Smooth muscle cell (in vitro differentiated cells): ENCODE data around the gene COP1. TPM values are rescaled to one million over a fixed set of nuclear protein-coding genes. Genes with fewer than 3 reads are reported as not detected.

Source experiments
- DNase-seq: peaks from one replicate; lab custom pipeline; 2025; ENCODE audit not compliant: unreplicated experiment; lab: John Stamatoyannopoulos, UW
- H2AFZ ChIP-seq: fragments of 200-600 bp; sonication (generic); 2 replicates; pipeline ENCODE4 v1.6.0; 2016; ENCODE audit warnings: antibody characterized with exemption, low read depth, mild to moderate bottlenecking
- H3F3A ChIP-seq: fragments of 200-600 bp; sonication (generic); 2 replicates; pipeline ENCODE4 v1.6.0; 2017; ENCODE audit warnings: antibody characterized with exemption, low read depth
- H3K27ac ChIP-seq: fragments of 200-600 bp; sonication (generic); 2 replicates; pipeline ENCODE4 v1.5.1; 2016; ENCODE audit warnings: low read depth, mild to moderate bottlenecking
- H3K27me3 ChIP-seq: fragments of 200-600 bp; sonication (generic); 2 replicates; pipeline ENCODE4 v1.6.1; 2016; ENCODE audit warnings: low read depth, mild to moderate bottlenecking
- H3K36me3 ChIP-seq: fragments of 200-600 bp; sonication (generic); 2 replicates; pipeline ENCODE4 v1.5.1; 2016; ENCODE audit warnings: low read depth
- H3K4me1 ChIP-seq: fragments of 200-600 bp; sonication (generic); 2 replicates; pipeline ENCODE4 v1.5.1; 2016; ENCODE audit warnings: low read depth
- H3K4me2 ChIP-seq: fragments of 200-600 bp; sonication (generic); 2 replicates; pipeline ENCODE4 v1.6.0; 2016; ENCODE audit warnings: mild to moderate bottlenecking
- H3K4me3 ChIP-seq: fragments of 200-600 bp; sonication (generic); 2 replicates; pipeline ENCODE4 v1.5.1; 2016; ENCODE audit warnings: mild to moderate bottlenecking
- H3K79me2 ChIP-seq: fragments of 200-600 bp; sonication (generic); 2 replicates; pipeline ENCODE4 v1.6.0; 2016; ENCODE audit warnings: low read depth, mild to moderate bottlenecking
- H3K9ac ChIP-seq: fragments of 200-600 bp; sonication (generic); 2 replicates; pipeline ENCODE4 v1.6.0; 2016; ENCODE audit warnings: low read depth
- H3K9me3 ChIP-seq: fragments of 200-600 bp; sonication (generic); replicated peaks from 2 replicates; pipeline ENCODE4 v1.5.1; 2016; ENCODE audit warnings: low read depth
- H4K20me1 ChIP-seq: fragments of 200-600 bp; sonication (generic); 2 replicates; pipeline ENCODE4 v1.6.0; 2016; ENCODE audit warnings: low read depth
- WGBS: methylation state at CpG from one replicate; pipeline ENCODE4 v1.1.7; 2016; ENCODE audit warnings: low lambda C conversion rate; 5-methylcytosine and 5-hydroxymethylcytosine counted together
- polyA plus RNA-seq: library from polyadenylated mRNA; unstranded; fragments of >200 nt; fragmentation: Nextera tagmentation; extraction: Ambion mirVana; gene quantifications from 2 replicates; pipeline ENCODE4 v1.2.1, GENCODE V29; 2016
- total RNA-seq: library from RNA; depleted of rRNA; stranded (reverse); fragments of >200 nt; gene quantifications from 2 replicates; pipeline ENCODE4 v1.2.3, GENCODE V29; 2014
- TF ChIP-seq, protein P1 (sequence below): fragments of 200-600 bp; sonication (generic); IDR thresholded peaks from 2 replicates; pipeline ENCODE4 v1.5.1; 2017; ENCODE audit warnings: borderline replicate concordance, mild to moderate bottlenecking, antibody characterized with exemption; ENCODE audit not compliant: insufficient read depth, poor library complexity, severe bottlenecking

The COP1 gene
- total and polyA plus RNA-seq, 2 experiments from 2014 or later, result 44.8 to 68.2 TPM

DNA sequence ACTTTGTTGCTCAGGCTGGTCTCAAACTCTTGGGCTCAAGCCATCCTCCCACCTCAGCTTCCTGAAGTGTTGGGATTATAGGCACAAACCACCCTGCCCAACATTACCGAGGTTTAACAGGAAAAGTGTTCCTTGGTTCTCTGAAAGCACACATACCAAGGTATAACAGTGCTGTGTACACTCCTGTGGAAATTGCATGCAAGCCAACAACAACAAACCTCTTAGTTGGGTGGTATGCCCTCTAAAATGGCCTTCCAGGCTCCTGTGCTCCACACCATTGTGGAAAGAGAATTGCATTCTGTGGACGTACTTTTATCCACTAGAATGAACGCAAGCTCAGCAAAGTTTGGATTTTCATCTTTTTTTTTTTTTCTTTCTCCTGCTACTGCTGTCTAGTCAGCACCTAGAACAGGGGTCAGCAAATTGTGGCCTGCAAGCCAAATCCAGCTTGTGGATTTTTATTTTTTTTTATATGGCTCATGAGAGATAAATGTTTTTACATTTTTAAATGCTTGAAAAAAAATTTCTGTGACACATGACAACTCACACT, 271.4 kb downstream of the COP1 start:
- DNase-seq, result no peak
- no peaks in the 10 kb centered on the region for H3K9me3 ChIP-seq
- no peaks in the 10 kb centered on the region for H3K4me1 ChIP-seq
- H3K4me2 ChIP-seq, result no peak overlapping the region
- no peaks in the 10 kb centered on the region for H3K79me2 ChIP-seq
- no peaks in the 10 kb centered on the region for H3K36me3 ChIP-seq
- H4K20me1 ChIP-seq, result no peaks in the 10 kb centered on the region
- H3K27ac ChIP-seq, result no peak overlapping the region
- no peaks in the 10 kb centered on the region for H3F3A ChIP-seq
- TF ChIP-seq, protein P1, sequence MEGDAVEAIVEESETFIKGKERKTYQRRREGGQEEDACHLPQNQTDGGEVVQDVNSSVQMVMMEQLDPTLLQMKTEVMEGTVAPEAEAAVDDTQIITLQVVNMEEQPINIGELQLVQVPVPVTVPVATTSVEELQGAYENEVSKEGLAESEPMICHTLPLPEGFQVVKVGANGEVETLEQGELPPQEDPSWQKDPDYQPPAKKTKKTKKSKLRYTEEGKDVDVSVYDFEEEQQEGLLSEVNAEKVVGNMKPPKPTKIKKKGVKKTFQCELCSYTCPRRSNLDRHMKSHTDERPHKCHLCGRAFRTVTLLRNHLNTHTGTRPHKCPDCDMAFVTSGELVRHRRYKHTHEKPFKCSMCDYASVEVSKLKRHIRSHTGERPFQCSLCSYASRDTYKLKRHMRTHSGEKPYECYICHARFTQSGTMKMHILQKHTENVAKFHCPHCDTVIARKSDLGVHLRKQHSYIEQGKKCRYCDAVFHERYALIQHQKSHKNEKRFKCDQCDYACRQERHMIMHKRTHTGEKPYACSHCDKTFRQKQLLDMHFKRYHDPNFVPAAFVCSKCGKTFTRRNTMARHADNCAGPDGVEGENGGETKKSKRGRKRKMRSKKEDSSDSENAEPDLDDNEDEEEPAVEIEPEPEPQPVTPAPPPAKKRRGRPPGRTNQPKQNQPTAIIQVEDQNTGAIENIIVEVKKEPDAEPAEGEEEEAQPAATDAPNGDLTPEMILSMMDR, result no peak
- no peak overlapping the region for H3K9ac ChIP-seq
- H3K4me3 ChIP-seq, result no peak overlapping the region
- no peak overlapping the region for H2AFZ ChIP-seq
- 61% methylated on average over 3 of the region's 3 CpGs for WGBS
- H3K27me3 ChIP-seq, result no peaks in the 10 kb centered on the region

DNA sequence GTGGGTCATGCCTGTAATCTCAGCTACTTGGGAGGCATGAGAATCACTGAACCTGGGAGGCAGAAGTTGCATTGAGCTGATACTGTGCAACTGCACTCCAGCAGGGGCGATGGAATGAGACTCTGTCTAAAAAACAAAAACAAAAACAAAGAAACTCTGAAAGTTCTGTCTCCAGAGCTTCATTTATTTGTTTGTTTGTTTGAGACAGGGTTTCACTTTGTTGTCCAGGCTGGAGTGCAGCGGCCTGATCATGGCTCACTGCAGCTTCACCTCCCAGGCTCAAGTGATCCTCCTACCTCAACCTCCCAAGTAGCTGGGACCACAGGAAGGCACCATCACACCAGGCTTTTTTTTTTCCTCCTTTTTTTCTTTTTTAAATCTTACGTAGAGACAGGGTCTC, 271.9 kb downstream of the COP1 start:
- WGBS, result 95% methylated on average over 3 of the region's 3 CpGs
- no peaks in the 10 kb centered on the region for H3K79me2 ChIP-seq

DNA sequence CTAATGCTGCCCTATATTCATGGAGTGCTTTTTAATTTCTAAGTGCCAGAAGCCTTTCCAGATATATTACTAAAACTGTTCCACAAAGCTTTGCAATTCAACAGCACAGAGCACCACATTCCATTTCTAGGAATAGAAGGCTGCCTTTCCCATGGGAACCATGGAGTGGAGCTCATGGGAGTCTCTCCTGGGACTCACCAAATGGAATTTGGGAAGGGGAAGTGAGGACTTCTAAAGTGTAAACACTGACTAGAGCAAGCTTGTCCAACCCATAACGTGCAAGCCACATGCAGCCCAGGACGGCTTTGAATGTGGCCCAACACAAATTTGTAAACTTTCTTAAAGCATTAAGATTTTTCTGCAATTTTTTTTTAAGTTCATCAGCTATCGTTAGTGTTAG, 273.3 kb downstream of the COP1 start:
- Histone ChIP-seq H3K79me2 (no peaks in the 10 kb centered on the region), H3F3A (no peaks in the 10 kb centered on the region), H3K9me3 (no peaks in the 10 kb centered on the region), H3K4me1 (no peaks in the 10 kb centered on the region), H3K4me2 (no peak overlapping the region), H3K27me3 (no peaks in the 10 kb centered on the region), H4K20me1 (no peaks in the 10 kb centered on the region), H3K36me3 (no peaks in the 10 kb centered on the region), H3K9ac (no peak overlapping the region), H3K4me3 (no peak overlapping the region), H3K27ac (no peak overlapping the region), H2AFZ (no peak overlapping the region)
- TF ChIP-seq, protein P1, result no peak
- DNase-seq, result no peak
- WGBS, result 84% methylated on average over 3 of the region's 3 CpGs

More for the DNA sequence above, 271.9 kb downstream of the COP1 start:
- Histone ChIP-seq H4K20me1 (no peaks in the 10 kb centered on the region), H3K4me2 (no peak overlapping the region), H3K27ac (no peak overlapping the region), H3K27me3 (no peaks in the 10 kb centered on the region), H3K9me3 (no peaks in the 10 kb centered on the region), H3K4me1 (no peaks in the 10 kb centered on the region), H3F3A (no peaks in the 10 kb centered on the region), H3K36me3 (no peaks in the 10 kb centered on the region), H3K9ac (no peak overlapping the region), H3K4me3 (no peak overlapping the region), H2AFZ (no peak overlapping the region)
- no peak for DNase-seq
- TF ChIP-seq, protein P1, result no peak

DNA sequence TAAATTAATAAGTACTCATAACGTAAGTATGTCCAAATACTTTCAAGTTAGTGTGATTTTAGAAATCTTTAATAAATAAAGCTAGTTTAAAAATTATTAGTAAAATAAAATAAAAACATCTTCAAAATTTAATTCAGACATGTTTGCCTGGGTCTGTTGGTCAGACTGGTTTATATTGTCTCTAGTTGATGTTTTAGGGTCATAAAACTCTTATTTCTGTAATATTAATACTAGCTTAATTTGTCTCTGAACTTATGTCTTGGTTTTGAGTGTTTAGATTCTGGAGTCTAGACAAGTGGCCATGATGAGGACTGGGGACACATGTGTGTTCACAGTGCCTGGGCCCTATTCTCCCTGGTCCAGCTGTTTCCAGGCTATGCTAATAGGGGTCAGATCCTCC, 279.1 kb downstream of the COP1 start:
- H3K4me1 ChIP-seq, result no peaks in the 10 kb centered on the region
- no peak overlapping the region for H3K4me3 ChIP-seq
- no peaks in the 10 kb centered on the region for H4K20me1 ChIP-seq
- H3K9ac ChIP-seq, result no peak overlapping the region
- H2AFZ ChIP-seq, result no peak overlapping the region
- H3K9me3 ChIP-seq, result no peaks in the 10 kb centered on the region
- H3K4me2 ChIP-seq, result no peak overlapping the region
- no peaks in the 10 kb centered on the region for H3F3A ChIP-seq
- no peak for DNase-seq
- TF ChIP-seq, protein P1, result no peak
- H3K27me3 ChIP-seq, result no peaks in the 10 kb centered on the region
- H3K79me2 ChIP-seq, result no peaks in the 10 kb centered on the region
- no peaks in the 10 kb centered on the region for H3K36me3 ChIP-seq
- no peak overlapping the region for H3K27ac ChIP-seq
- 98% methylated on average over 1 of the region's 1 CpG for WGBS
